Loucy (cell line): ENCODE measurements around the gene MRPS17.
"Not testable (repeated sequence)": the region's sequence is repeated elsewhere in the genome, so short reads cannot be mapped to it uniquely, and the experiment has no call there.

Source experiments
- H2AFZ ChIP-seq: fragments of 200-600 bp; sonication (generic); 2 replicates; pipeline ENCODE4 v1.6.0; 2016; ENCODE audit warnings: antibody characterized with exemption, mild to moderate bottlenecking, low read length, moderate library complexity
- H3F3A ChIP-seq: fragments of 200-600 bp; 2 replicates; pipeline ENCODE4 v1.6.0; 2016; ENCODE audit warnings: antibody characterized with exemption, low read depth, mild to moderate bottlenecking
- H3K27me3 ChIP-seq: fragments of 200-600 bp; sonication (generic); 2 replicates; pipeline ENCODE4 v1.6.1; 2014; ENCODE audit warnings: low read length, mild to moderate bottlenecking; ENCODE audit not compliant: insufficient read depth, poor library complexity, severe bottlenecking
- H3K36me3 ChIP-seq: fragments of 200-600 bp; sonication (generic); 2 replicates; pipeline ENCODE4 v1.6.1; 2016; ENCODE audit warnings: low read length; ENCODE audit not compliant: insufficient read depth
- H3K4me1 ChIP-seq: fragments of 200-600 bp; sonication (generic); 2 replicates; pipeline ENCODE4 v1.5.1; 2014; ENCODE audit warnings: low read length, mild to moderate bottlenecking; ENCODE audit not compliant: insufficient read depth, poor library complexity, severe bottlenecking
- H3K4me2 ChIP-seq: fragments of 200-600 bp; sonication (generic); 2 replicates; pipeline ENCODE4 v1.6.0; 2014; ENCODE audit warnings: antibody characterized with exemption, low read length, low read depth, mild to moderate bottlenecking; ENCODE audit not compliant: poor library complexity, severe bottlenecking
- H3K4me3 ChIP-seq: fragments of 200-600 bp; sonication (generic); 2 replicates; pipeline ENCODE4 v1.5.1; 2014; ENCODE audit warnings: low read length, mild to moderate bottlenecking, mixed read lengths; ENCODE audit not compliant: poor library complexity, severe bottlenecking
- H3K79me2 ChIP-seq: fragments of 200-600 bp; sonication (generic); 2 replicates; pipeline ENCODE4 v1.6.1; 2014; ENCODE audit warnings: low read length; ENCODE audit not compliant: insufficient read depth
- H3K9ac ChIP-seq: fragments of 200-600 bp; sonication (generic); 2 replicates; pipeline ENCODE4 v1.6.0; 2014; ENCODE audit warnings: mild to moderate bottlenecking, low read depth, low read length, moderate library complexity; ENCODE audit not compliant: poor library complexity, severe bottlenecking
- H3K9me2 ChIP-seq: fragments of 200-600 bp; sonication (generic); replicated peaks from 2 replicates; pipeline ENCODE4 v1.6.1; 2016; ENCODE audit warnings: low read depth, low read length, mixed read lengths
- H3K9me3 ChIP-seq: fragments of 200-600 bp; sonication (generic); 2 replicates; pipeline ENCODE4 v1.6.1; 2014; ENCODE audit warnings: mild to moderate bottlenecking, antibody characterized with exemption, low read length, low read depth; ENCODE audit not compliant: insufficient read depth
- H4K20me1 ChIP-seq: fragments of 200-600 bp; sonication (generic); 2 replicates; pipeline ENCODE4 v1.6.0; 2014; ENCODE audit warnings: antibody characterized with exemption, low read length, mild to moderate bottlenecking; ENCODE audit not compliant: insufficient read depth, poor library complexity, severe bottlenecking
- CTCF ChIP-seq: fragments of 200-600 bp; sonication (generic); conservative IDR thresholded peaks from 2 replicates; pipeline ENCODE4 v1.5.1; 2014; ENCODE audit warnings: mild to moderate bottlenecking, antibody characterized with exemption, low read length
- EZH2phosphoT487 ChIP-seq: fragments of 200-600 bp; IDR thresholded peaks from 2 replicates; pipeline ENCODE4 v1.6.1; 2018; ENCODE audit warnings: antibody characterized with exemption, mild to moderate bottlenecking, moderate library complexity, borderline replicate concordance

The MRPS17 gene

GRCh38 chr7:55939514-55940123, 12.1 kb upstream of the MRPS17 start:
- Histone ChIP-seq H3K4me3 (no peak overlapping the region), H3K4me2 (no peak overlapping the region), H3K9ac (no peak overlapping the region), H3K9me3 (peaks cover 7% of the 10 kb centered on the region; the same call in 1 of the 2 replicates), H3K36me3 (no peaks in the 10 kb centered on the region), H4K20me1 (no peaks in the 10 kb centered on the region), H2AFZ (no peak overlapping the region), H3K9me2 (no peaks in the 10 kb centered on the region), H3K79me2 (no peaks in the 10 kb centered on the region), H3K4me1 (no peaks in the 10 kb centered on the region), H3K27me3 (no peaks in the 10 kb centered on the region), H3F3A (no peaks in the 10 kb centered on the region)
- TF ChIP-seq CTCF (no peak), EZH2phosphoT487 (no peak)

GRCh38 chr7:55946545-55946944, 5.1 kb upstream of the MRPS17 start:
- H3K79me2 ChIP-seq: peaks cover 2% of the 10 kb centered on the region; the same call in 1 of the 2 replicates
- H4K20me1 ChIP-seq: no peaks in the 10 kb centered on the region
- H3K9me2 ChIP-seq: no peaks in the 10 kb centered on the region
- H3K9me3 ChIP-seq: no peaks in the 10 kb centered on the region; the same call in none of the 2 replicates
- no peaks in the 10 kb centered on the region for H3F3A ChIP-seq
- no peaks in the 10 kb centered on the region for H3K4me1 ChIP-seq
- no peak overlapping the region for H3K4me2 ChIP-seq
- no peaks in the 10 kb centered on the region for H3K27me3 ChIP-seq
- no peak overlapping the region for H2AFZ ChIP-seq
- no peaks in the 10 kb centered on the region for H3K36me3 ChIP-seq
- no peak overlapping the region for H3K4me3 ChIP-seq
- no peak for TF ChIP-seq EZH2phosphoT487
- H3K9ac ChIP-seq: no peak overlapping the region

GRCh38 chr7:55952352-55952671, 635 bp downstream of the MRPS17 start:
- Histone ChIP-seq H3K4me2 (peak overlapping the region; percentile 87), H3K79me2 (peaks cover 21% of the 10 kb centered on the region), H3K4me3 (peak overlapping the region; percentile 100), H3K9ac (peak overlapping the region; percentile 99), H2AFZ (0 out of 2 replicates have a peak overlapping the region, but pooled peaks have one; percentile 97)
- not testable (repeated sequence) for H4K20me1 ChIP-seq, H3K36me3 ChIP-seq, H3K27me3 ChIP-seq, H3F3A ChIP-seq, H3K9me3 ChIP-seq, H3K9me2 ChIP-seq, H3K4me1 ChIP-seq

GRCh38 chr7:55953707-55954475, 2.2 kb downstream of the MRPS17 start:
- peaks cover 21% of the 10 kb centered on the region for H3K79me2 ChIP-seq
- H3K4me2 ChIP-seq: peak overlapping the region; percentile 87

More at GRCh38 chr7:55953707-55954475, 2.2 kb downstream of the MRPS17 start:
- Histone ChIP-seq H2AFZ (no peak overlapping the region), H4K20me1 (peaks cover 7% of the 10 kb centered on the region), H3K9me2 (no peaks in the 10 kb centered on the region), H3K4me1 (peaks cover 4% of the 10 kb centered on the region), H3K9me3 (no peaks in the 10 kb centered on the region), H3K9ac (no peak overlapping the region), H3F3A (no peaks in the 10 kb centered on the region), H3K27me3 (no peaks in the 10 kb centered on the region), H3K4me3 (no peak overlapping the region), H3K36me3 (no peaks in the 10 kb centered on the region; the same call in 1 of the 2 replicates)
- TF ChIP-seq EZH2phosphoT487 (no peak), CTCF (no peak)
